Measurements from ENCODE around the gene TMEM185A.
"Not testable (repeated sequence)": the region's sequence is repeated elsewhere in the genome, so short reads cannot be mapped to it uniquely, and the experiment has no call there.

The TMEM185A gene

DNA sequence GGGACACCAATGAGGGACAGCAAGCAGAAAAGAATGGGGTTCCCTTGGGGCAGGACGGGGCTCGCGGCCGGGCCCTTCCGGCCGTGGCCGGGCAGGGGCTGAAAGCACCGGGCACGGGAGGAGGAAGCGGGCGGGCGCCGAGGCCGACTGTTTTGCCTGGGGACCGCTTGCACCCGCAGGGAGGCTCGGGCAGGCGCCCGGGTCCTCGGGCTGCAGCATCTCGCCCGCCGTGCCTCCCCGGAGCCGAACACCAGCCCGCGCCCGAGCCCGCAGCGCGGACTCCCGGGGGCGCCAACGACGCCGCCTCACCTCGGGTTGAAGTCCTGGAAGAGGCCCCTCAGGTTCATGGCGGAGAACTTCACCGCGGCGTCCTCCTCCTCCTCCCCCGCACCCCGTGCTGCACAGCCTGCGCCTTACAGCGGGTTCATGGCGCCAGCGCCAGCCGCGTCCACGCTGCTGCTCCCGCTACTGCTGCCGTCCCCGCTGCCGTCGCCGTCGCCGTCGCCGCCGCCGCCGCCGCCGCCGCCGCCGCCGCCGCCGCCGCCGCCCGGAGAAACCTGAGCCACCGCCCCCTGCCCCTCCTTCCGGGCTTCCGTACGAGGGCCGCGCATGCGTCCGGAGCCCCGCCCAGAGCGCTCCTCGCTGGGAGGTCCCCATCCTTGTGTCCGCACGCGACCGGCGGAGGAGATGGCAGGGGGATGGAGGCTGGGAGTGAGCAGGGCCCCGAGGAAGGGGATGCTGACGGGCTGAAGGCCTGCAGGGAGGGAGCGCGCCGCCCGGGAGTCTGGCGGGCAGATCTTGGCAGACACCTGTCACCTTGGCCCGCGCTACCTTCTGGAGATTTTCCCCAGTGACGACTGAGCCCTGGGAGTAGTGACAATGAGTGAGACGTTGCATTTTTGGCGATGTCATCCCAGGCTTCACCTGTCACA lies at the start of gene TMEM185A:
TMEM185A (minus strand) TSS at position 559 of the 932 bp plus-strand sequence; CDS start at position 347, 212 bp downstream.
- peak; percentile 85 for DNase-seq (ENCODE audit: low spot score)
- TF ChIP-seq CTCF (IDR thresholded peaks at IDR 0.05; ENCODE audit: extremely low read depth, missing control alignments), result no peak

DNA sequence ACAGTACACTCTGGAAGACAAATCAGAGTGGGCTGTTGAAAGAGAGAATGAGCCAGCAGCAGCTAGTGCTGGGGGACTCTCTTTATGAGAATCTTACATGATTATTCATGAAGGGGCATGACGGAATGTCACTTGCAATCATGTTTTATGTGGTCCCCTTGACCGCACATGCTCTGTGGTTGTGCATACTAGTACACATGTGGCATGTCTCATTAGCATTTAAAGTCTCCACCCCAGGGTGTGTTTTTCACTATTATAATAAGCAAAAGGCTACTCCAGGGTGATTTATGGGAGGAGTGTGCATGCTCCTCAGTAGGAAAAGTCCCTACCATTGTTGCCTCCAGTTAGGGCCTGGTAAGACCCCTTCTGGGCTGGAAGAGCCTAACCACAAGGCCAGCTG lies 49.6 kb upstream of the TMEM185A start:
- no peak for DNase-seq (ENCODE audit: low spot score)
- TF ChIP-seq CTCF (IDR thresholded peaks at IDR 0.05; ENCODE audit: extremely low read depth, missing control alignments), result no peak

- not testable (repeated sequence) for DNase-seq (ENCODE audit: low spot score)
Measured at GRCh38 chrX:149679164-149679678, 47.6 kb upstream of the TMEM185A start.

DNA sequence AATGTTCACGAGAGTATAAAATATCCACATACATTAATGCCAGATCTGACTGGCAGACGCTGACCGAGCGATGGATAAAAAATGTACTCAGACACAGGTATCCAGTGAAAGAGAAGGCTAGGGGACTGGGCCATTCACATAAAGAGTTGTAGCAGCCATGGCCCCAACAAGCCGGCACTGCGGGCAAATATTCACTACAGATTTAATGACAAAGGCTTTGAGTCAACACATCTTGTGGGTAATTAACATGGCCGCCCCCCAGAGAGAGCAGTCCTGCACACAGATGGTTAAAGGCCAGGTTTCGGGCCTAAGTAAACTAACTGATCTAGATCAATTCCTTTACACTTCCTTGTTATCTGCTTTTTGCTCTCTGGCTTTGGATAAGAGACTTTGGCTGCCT lies 44.0 kb upstream of the TMEM185A start:
- DNase-seq (ENCODE audit: low spot score), result not testable (repeated sequence)

DNA sequence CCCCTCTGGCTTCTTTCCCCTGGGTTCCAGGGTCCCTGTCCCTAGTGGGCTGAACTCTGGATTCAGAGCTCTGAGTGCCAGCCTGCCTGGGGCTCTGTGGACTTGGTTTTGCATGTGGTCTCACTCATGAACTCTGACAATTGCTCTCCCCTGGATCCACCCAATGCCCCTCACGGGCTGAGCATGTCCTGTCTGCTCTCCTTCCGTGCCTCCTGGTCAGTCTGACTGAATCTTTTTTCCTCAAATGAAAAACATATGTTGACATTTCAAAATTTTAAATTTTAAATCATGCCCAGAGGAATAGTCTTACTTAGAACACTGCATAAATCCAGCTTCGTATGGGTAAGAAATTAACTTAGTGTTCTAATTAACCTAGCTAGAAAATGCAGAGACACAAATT lies 43.5 kb upstream of the TMEM185A start:
- not testable (repeated sequence) for DNase-seq (ENCODE audit: low spot score)

DNA sequence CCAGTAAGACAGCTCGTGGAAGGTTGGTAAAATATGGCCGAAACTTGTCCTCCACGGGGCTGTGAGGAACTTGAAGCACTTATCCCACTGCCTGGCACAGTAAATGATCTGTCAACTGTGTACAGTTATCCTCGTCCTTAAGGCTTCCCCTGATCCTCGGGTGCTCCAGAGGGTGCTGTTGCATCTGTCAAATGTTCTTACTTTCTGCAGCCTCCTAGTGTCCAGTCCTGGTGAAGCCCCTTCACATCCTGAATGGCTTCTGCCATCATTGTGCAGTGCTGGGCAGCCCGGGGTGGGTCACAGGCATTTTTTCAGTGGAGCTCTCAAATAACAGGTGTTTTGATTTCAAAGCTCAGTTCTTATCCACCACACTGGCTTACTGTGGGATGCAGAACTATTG lies 29.0 kb upstream of the TMEM185A start:
- not testable (repeated sequence) for DNase-seq (ENCODE audit: low spot score)

DNA sequence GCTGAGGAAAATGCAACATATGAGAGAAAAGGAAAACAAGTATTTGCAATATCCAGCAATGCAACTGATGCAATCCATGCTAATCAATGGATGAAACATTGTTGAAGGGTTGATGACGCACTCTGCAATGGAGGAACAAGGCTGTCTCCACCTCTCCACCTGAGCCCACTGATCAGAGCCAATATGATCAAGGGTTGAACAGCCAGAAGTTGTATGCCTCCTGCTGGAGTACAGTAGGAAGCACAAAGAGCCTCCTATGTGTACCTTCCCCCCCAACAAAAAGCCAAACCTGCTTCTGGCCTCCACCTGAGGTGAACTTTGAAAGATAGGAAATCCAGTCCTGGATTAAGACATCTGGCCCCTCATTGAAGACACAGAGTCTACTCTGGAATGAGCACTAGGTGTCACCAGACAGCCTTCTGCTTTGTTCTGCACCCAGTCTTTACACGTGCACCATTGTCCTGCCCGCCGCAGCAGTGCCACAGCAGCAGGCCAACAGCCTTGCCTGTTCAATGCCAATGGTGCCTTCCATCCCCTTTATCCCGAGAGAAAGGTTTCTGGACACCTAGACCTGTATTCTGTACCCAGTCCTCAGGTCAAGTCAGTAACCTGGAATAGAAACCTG lies 24.8 kb upstream of the TMEM185A start:
- DNase-seq (ENCODE audit: low spot score), result not testable (repeated sequence)

DNA sequence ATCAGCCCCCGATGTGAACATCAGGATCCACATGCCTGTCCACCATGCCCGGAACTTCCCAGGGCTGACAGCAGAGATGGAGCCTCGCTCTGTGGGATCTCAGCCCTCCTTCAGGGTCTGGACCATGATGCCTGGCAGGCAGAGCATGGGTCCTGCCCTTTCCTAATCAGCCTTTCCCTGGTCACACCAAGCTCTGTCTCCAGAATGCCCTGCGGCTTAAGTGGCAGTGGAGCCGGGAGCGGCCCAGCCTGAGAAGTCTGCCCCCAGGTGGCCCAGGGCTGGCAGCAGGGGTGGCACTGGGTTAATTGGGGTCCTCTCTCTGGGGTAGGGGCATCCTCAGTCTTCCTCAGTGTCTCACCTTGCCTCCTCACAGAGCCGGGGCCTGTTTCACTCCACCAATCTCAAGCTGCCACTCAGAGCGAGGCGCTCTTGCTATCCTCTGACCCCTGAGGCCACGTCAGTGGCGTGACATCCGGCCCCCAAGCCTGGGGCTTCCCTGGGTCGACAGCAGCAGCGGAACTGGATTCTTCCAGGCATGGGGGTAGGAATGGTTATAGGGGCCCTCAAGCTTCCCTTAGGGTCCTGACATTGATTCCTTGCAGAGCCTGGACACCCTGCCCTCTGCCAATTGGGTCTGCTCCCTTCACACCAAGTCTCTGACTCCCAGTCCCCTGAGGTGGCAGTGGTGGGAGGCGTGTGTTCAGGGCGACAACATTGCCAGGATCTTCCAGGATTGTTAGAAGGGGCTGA lies 20.8 kb upstream of the TMEM185A start:
- no peak for TF ChIP-seq CTCF (IDR thresholded peaks at IDR 0.05; ENCODE audit: extremely low read depth, missing control alignments)
- no peak for DNase-seq (ENCODE audit: low spot score)

DNA sequence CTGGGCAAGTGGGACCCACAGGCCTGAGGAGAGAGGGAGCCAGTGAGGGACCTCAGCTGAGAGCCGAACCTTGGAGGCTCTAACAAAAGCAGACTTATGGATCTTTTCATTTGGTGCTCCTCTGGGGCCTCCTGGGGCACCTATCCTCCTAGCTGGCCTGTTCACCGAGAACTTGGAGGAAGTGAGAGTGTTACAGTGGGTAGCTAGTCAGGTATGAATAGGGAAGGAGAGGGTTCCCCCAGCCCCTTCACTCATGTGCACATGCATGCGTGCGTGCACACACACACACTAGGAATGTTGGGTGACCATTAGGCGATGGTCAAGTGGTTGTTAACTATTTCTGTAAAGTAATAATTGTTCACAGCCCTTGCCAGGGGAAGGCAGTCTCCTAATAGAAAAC lies 18.6 kb upstream of the TMEM185A start:
- TF ChIP-seq CTCF (IDR thresholded peaks at IDR 0.05; ENCODE audit: extremely low read depth, missing control alignments), result no peak
- DNase-seq (ENCODE audit: low spot score), result no peak

DNA sequence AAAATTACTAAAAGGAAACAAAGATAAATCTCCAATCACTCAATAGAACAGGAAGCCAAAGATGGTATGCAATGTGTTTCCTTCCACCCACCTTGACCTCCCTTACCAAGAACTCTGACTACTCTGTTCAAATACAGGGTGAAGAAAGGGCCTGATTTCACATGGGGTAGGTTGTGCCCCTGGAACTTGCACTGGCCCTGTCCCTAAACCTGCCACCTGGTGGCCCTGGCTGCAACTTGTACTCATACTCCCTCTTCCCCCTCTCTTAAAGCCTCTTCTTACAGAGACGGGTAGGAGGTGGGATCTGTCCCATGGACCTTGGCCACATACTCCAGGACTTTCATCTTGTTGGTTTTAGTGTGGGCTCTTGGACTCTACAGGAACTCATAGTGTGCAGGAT lies 17.3 kb upstream of the TMEM185A start:
- no peak for DNase-seq (ENCODE audit: low spot score)
- TF ChIP-seq CTCF (IDR thresholded peaks at IDR 0.05; ENCODE audit: extremely low read depth, missing control alignments), result no peak
